PC-9 (cell line): ENCODE results near the gene DPH7. TPM values are rescaled to one million over a fixed set of nuclear protein-coding genes. Genes with fewer than 3 reads are reported as not detected.

Experiments used
- BruUV-seq: library from RNA; stranded (reverse); fragments of 400-500 nt; replicated peaks from 2 replicates; lab custom pipeline; 2021; lab: Mats Ljungman, UMichigan
- CTCF ChIA-PET: fragments of 300-600 bp; sonication (Branson Sonifier 250); formaldehyde crosslinking; loops from one replicate; lab custom pipeline; 2022; ENCODE audit warnings: antibody characterized with exemption; lab: Charles Lee
- POLR2A ChIA-PET: fragments of 300-600 bp; sonication (Branson Sonifier 250); formaldehyde crosslinking; loops from one replicate; lab custom pipeline; 2022; ENCODE audit warnings: antibody characterized with exemption; ENCODE audit not compliant: unreplicated experiment; lab: Charles Lee
- DNase-seq, 2 experiments: peaks; one replicate each; pipeline versions ENCODE4 v3.0.0 to v3.0.0-alpha.2; 2015 to 2022; ENCODE audit warnings: mixed read lengths in 1 of 2
- H2AFZ ChIP-seq: fragments of 200-600 bp; sonication (generic); 2 replicates; pipeline ENCODE4 v1.8.1; 2017; ENCODE audit warnings: antibody characterized with exemption
- H3F3A ChIP-seq: fragments of 200-600 bp; sonication (generic); 2 replicates; pipeline ENCODE4 v1.8.1; 2017; ENCODE audit warnings: antibody characterized with exemption, mild to moderate bottlenecking, low read depth; ENCODE audit not compliant: insufficient read depth
- H3K27ac ChIP-seq: fragments of 200-600 bp; sonication (generic); 2 replicates; pipeline ENCODE4 v1.6.1; 2016; ENCODE audit warnings: mixed run types
- H3K27me3 ChIP-seq: fragments of 200-600 bp; sonication (generic); 2 replicates; pipeline ENCODE4 v1.6.1; 2016; ENCODE audit warnings: low read depth, mixed run types; ENCODE audit not compliant: insufficient read depth
- H3K36me3 ChIP-seq: fragments of 200-600 bp; sonication (generic); 2 replicates; pipeline ENCODE4 v1.6.1; 2016; ENCODE audit warnings: low read depth, mixed run types
- H3K4me1 ChIP-seq: fragments of 200-600 bp; sonication (generic); replicated peaks from 2 replicates; pipeline ENCODE4 v1.6.1; 2016; ENCODE audit warnings: mixed run types; ENCODE audit not compliant: insufficient read depth
- H3K4me2 ChIP-seq: fragments of 200-600 bp; sonication (generic); 2 replicates; pipeline ENCODE4 v1.6.1; 2017; ENCODE audit warnings: mixed run types
- H3K4me3 ChIP-seq: fragments of 200-600 bp; sonication (generic); 2 replicates; pipeline ENCODE4 v1.6.1; 2016; ENCODE audit warnings: mixed run types
- H3K79me2 ChIP-seq: fragments of 200-600 bp; sonication (generic); 2 replicates; pipeline ENCODE4 v1.6.1; 2017; ENCODE audit warnings: low read depth, mixed run types
- H3K9me2 ChIP-seq: fragments of 200-600 bp; sonication (generic); 2 replicates; pipeline ENCODE4 v1.8.1; 2017; ENCODE audit warnings: mild to moderate bottlenecking; ENCODE audit not compliant: insufficient read depth
- H3K9me3 ChIP-seq: fragments of 200-600 bp; sonication (generic); 2 replicates; pipeline ENCODE4 v1.8.1; 2016; ENCODE audit warnings: low read depth; ENCODE audit not compliant: insufficient read depth
- H4K20me1 ChIP-seq: fragments of 200-600 bp; sonication (generic); 2 replicates; pipeline ENCODE4 v1.8.1; 2017; ENCODE audit not compliant: insufficient read depth
- CTCF ChIP-seq: fragments of 200-600 bp; sonication (generic); conservative IDR thresholded peaks from 2 replicates; pipeline ENCODE4 v1.6.1; 2017; ENCODE audit warnings: mixed run types, antibody characterized with exemption, mild to moderate bottlenecking, moderate library complexity
- EZH2 ChIP-seq: fragments of 200-600 bp; sonication (generic); IDR thresholded peaks from 2 replicates; pipeline ENCODE4 v1.8.0; 2017; ENCODE audit warnings: antibody characterized with exemption, low read depth
- intact Hi-C: fragments of 100-400 bp; cut with micrococcal nuclease; formaldehyde crosslinking; loops from one replicate; pipeline ENCODE4 v1.10.0; 2022; ENCODE audit not compliant: unreplicated experiment
- total RNA-seq: library from RNA; stranded (reverse); gene quantifications from 2 replicates; pipeline ENCODE4 v1.2.3, GENCODE V29; 2021

DPH7 gene
- total RNA-seq, 1 experiment from 2014 or later = 48.5 TPM

GRCh38 chr9:137506702-137507171, 72.0 kb downstream of the DPH7 start:
- Histone ChIP-seq H3K4me3 (no peak overlapping the region), H3K9me2 (no peaks in the 10 kb centered on the region), H3K36me3 (no peaks in the 10 kb centered on the region), H3K27me3 (peaks cover 9% of the 10 kb centered on the region), H3K4me2 (no peak overlapping the region), H2AFZ (no peak overlapping the region), H3K79me2 (no peaks in the 10 kb centered on the region), H3K27ac (no peak overlapping the region), H4K20me1 (no peaks in the 10 kb centered on the region), H3F3A (peaks cover 6% of the 10 kb centered on the region; the same call in 1 of the 2 replicates), H3K4me1 (peaks cover 6% of the 10 kb centered on the region), H3K9me3 (no peaks in the 10 kb centered on the region)
- no peak for DNase-seq
- no peak for TF ChIP-seq EZH2
- no peak for TF ChIP-seq CTCF
- POLR2A ChIA-PET = no interaction called here
- BruUV-seq = no TSS peak
- CTCF ChIA-PET = no interaction called here
- intact Hi-C loops = loop anchor here (1.0 kb wide), 1 partner anchor 47 kb away; the partner anchor contains the start of gene NSMF

GRCh38 chr9:137506274-137506673, 72.5 kb downstream of the DPH7 start:
- Histone ChIP-seq H4K20me1 (no peaks in the 10 kb centered on the region), H3K4me3 (no peak overlapping the region), H3K9me3 (no peaks in the 10 kb centered on the region), H3K4me2 (no peak overlapping the region), H2AFZ (no peak overlapping the region), H3K9me2 (no peaks in the 10 kb centered on the region), H3K27me3 (peaks cover 9% of the 10 kb centered on the region), H3K4me1 (peaks cover 6% of the 10 kb centered on the region), H3K79me2 (no peaks in the 10 kb centered on the region), H3F3A (peaks cover 7% of the 10 kb centered on the region; the same call in 1 of the 2 replicates), H3K27ac (no peak overlapping the region), H3K36me3 (no peaks in the 10 kb centered on the region)
- no TSS peak for BruUV-seq
- TF ChIP-seq CTCF = no peak
- no peak for TF ChIP-seq EZH2
- CTCF ChIA-PET = no interaction called here
- intact Hi-C loops = loop anchor here (1.0 kb wide), 1 partner anchor 47 kb away; the partner anchor contains the start of gene NSMF
- DNase-seq = peak; percentile 51 to 65
- POLR2A ChIA-PET = no interaction called here

- TF ChIP-seq EZH2 = no peak
- TF ChIP-seq CTCF = no peak
- Histone ChIP-seq H2AFZ (no peak overlapping the region), H4K20me1 (no peaks in the 10 kb centered on the region), H3K27me3 (peaks cover 9% of the 10 kb centered on the region), H3K27ac (no peak overlapping the region), H3K4me2 (no peak overlapping the region), H3F3A (peaks cover 7% of the 10 kb centered on the region; the same call in 1 of the 2 replicates), H3K4me3 (no peak overlapping the region), H3K36me3 (no peaks in the 10 kb centered on the region), H3K9me2 (no peaks in the 10 kb centered on the region), H3K9me3 (no peaks in the 10 kb centered on the region), H3K79me2 (no peaks in the 10 kb centered on the region), H3K4me1 (peaks cover 6% of the 10 kb centered on the region)
- no TSS peak for BruUV-seq
- no peak for DNase-seq
- intact Hi-C loops = loop anchor here (1.0 kb wide), 1 partner anchor 46 kb away; the partner anchor contains the start of gene NSMF
- ChIA-PET CTCF (no interaction called here), POLR2A (no interaction called here)
Measured at GRCh38 chr9:137505421-137506140, 73.1 kb downstream of the DPH7 start.

Other genes starting within 250 kb of the DPH7 start
- 23.7 and 38.5 TPM in 2 replicates for gene EXD3, start 155.8 kb downstream of the DPH7 start, total RNA-seq
- 10.5 and 22.8 TPM in 2 replicates for gene NOXA1, start 155.5 kb downstream of the DPH7 start, total RNA-seq
- 5.4 and 5.9 TPM in 2 replicates for gene ENTPD8, start 137.6 kb downstream of the DPH7 start, total RNA-seq
- gene NSMF, start 119.6 kb downstream of the DPH7 start, total RNA-seq = 73.4 and 90.4 TPM in 2 replicates
- gene PNPLA7, start 28.5 kb downstream of the DPH7 start, total RNA-seq = 1.9 and 4.9 TPM in 2 replicates
- gene MRPL41, start 27.0 kb downstream of the DPH7 start, total RNA-seq = 54.5 and 87.7 TPM in 2 replicates
- gene ZMYND19, start 11.6 kb upstream of the DPH7 start, total RNA-seq = 47.7 and 49.2 TPM in 2 replicates
- 116 and 127 TPM in 2 replicates for gene ARRDC1, start 26.8 kb upstream of the DPH7 start, total RNA-seq
- 111 and 116 TPM in 2 replicates for gene EHMT1, start 40.1 kb upstream of the DPH7 start, total RNA-seq